GM23338 (cell line): ENCODE measurements around the gene PKM. TPM values are rescaled to one million over a fixed set of nuclear protein-coding genes. Genes with fewer than 3 reads are reported as not detected.

Source experiments
- ATAC-seq: fragments of 200-7000 bp; cut with Tn5 transposase; 3 replicates; pipeline ENCODE4 v1.9.1; 2020
- DNase-seq: peaks from one replicate; pipeline ENCODE4 v3.0.0-alpha.2; 2015; ENCODE audit warnings: low spot score
- H2AFZ ChIP-seq: fragments of 200-600 bp; sonication (generic); 2 replicates; pipeline ENCODE4 v1.8.0; 2016; ENCODE audit warnings: antibody characterized with exemption, mild to moderate bottlenecking, moderate library complexity
- H3F3A ChIP-seq: fragments of 200-600 bp; sonication (generic); replicated peaks from 2 replicates; pipeline ENCODE4 v1.8.0; 2017; ENCODE audit warnings: antibody characterized with exemption, mixed run types, low read depth
- H3K27ac ChIP-seq: fragments of 200-600 bp; sonication (generic); 2 replicates; pipeline ENCODE4 v1.6.1; 2016; ENCODE audit warnings: low read depth
- H3K27me3 ChIP-seq: fragments of 200-600 bp; sonication (generic); 2 replicates; pipeline ENCODE4 v1.8.0; 2016; ENCODE audit warnings: mild to moderate bottlenecking, mixed run types, moderate library complexity; ENCODE audit not compliant: insufficient read depth
- H3K36me3 ChIP-seq: fragments of 200-600 bp; sonication (generic); 2 replicates; pipeline ENCODE4 v1.8.0; 2016; ENCODE audit warnings: mild to moderate bottlenecking; ENCODE audit not compliant: insufficient read depth
- H3K4me1 ChIP-seq: fragments of 200-600 bp; sonication (generic); 2 replicates; pipeline ENCODE4 v1.8.0; 2016; ENCODE audit warnings: mild to moderate bottlenecking, moderate library complexity; ENCODE audit not compliant: insufficient read depth
- H3K4me2 ChIP-seq: fragments of 200-600 bp; sonication (generic); 2 replicates; pipeline ENCODE4 v1.7.1; 2017; ENCODE audit warnings: mixed run types
- H3K4me3 ChIP-seq: fragments of 200-600 bp; sonication (generic); 2 replicates; pipeline ENCODE4 v1.6.1; 2016; ENCODE audit warnings: mixed run types
- H3K79me2 ChIP-seq: fragments of 200-600 bp; sonication (generic); replicated peaks from 2 replicates; pipeline ENCODE4 v1.8.0; 2017; ENCODE audit warnings: mild to moderate bottlenecking; ENCODE audit not compliant: insufficient read depth
- H3K9me2 ChIP-seq: fragments of 200-600 bp; sonication (generic); 2 replicates; pipeline ENCODE4 v1.8.0; 2017; ENCODE audit not compliant: insufficient read depth
- H4K20me1 ChIP-seq: fragments of 200-600 bp; sonication (generic); replicated peaks from 2 replicates; pipeline ENCODE4 v1.8.0; 2017; ENCODE audit warnings: mild to moderate bottlenecking; ENCODE audit not compliant: insufficient read depth
- H3K27ac Mint-ChIP-seq: 2 replicates; pipeline ENCODE4 v1.8.0; 2020; ENCODE audit warnings: inconsistent platforms, mild to moderate bottlenecking, moderate library complexity, mixed read lengths
- H3K27me3 Mint-ChIP-seq: 3 replicates; pipeline ENCODE4 v1.8.0; 2022; ENCODE audit warnings: low read depth, mild to moderate bottlenecking, moderate library complexity, mixed read lengths, inconsistent platforms; ENCODE audit not compliant: insufficient read depth, poor library complexity
- H3K36me3 Mint-ChIP-seq: 3 replicates; pipeline ENCODE4 v1.8.0; 2021; ENCODE audit warnings: low read depth, mild to moderate bottlenecking, inconsistent platforms, moderate library complexity, mixed read lengths
- H3K4me1 Mint-ChIP-seq: 3 replicates; pipeline ENCODE4 v1.8.0; 2020; ENCODE audit warnings: mild to moderate bottlenecking, inconsistent platforms, mixed read lengths
- H3K4me3 Mint-ChIP-seq: 3 replicates; pipeline ENCODE4 v1.8.0; 2021; ENCODE audit warnings: moderate library complexity, mild to moderate bottlenecking, inconsistent platforms, mixed read lengths
- H3K9me3 Mint-ChIP-seq: 3 replicates; pipeline ENCODE4 v1.8.0; 2020; ENCODE audit warnings: moderate library complexity, mild to moderate bottlenecking, inconsistent platforms, mixed read lengths
- CREB1 ChIP-seq: fragments of 250-450 bp; sonication (Bioruptor Pico); IDR thresholded peaks from 2 replicates; pipeline ENCODE4 v1.5.0; 2020; ENCODE audit warnings: low read depth, mild to moderate bottlenecking, moderate library complexity
- EZH2 ChIP-seq: fragments of 200-600 bp; sonication (generic); IDR thresholded peaks from one replicate; pipeline ENCODE4 v1.8.0; 2017; ENCODE audit warnings: antibody characterized with exemption, mild to moderate bottlenecking, low read depth; ENCODE audit not compliant: unreplicated experiment
- EZH2phosphoT487 ChIP-seq: fragments of 200-600 bp; sonication (generic); IDR thresholded peaks from one replicate; pipeline ENCODE4 v1.8.1; 2018; ENCODE audit warnings: antibody characterized with exemption; ENCODE audit not compliant: unreplicated experiment
- JUNB ChIP-seq: IDR thresholded peaks from one replicate; pipeline ENCODE4 v1.6.1; 2016; ENCODE audit warnings: antibody characterized with exemption; ENCODE audit not compliant: unreplicated experiment
- NANOG ChIP-seq: IDR thresholded peaks from 2 replicates; pipeline ENCODE4 v1.6.1; 2016; ENCODE audit warnings: antibody characterized with exemption, borderline replicate concordance
- POLR2AphosphoS5 ChIP-seq: IDR thresholded peaks from 2 replicates; pipeline ENCODE4 v1.6.1; 2016; ENCODE audit warnings: antibody characterized with exemption, low read depth
- STAT1 ChIP-seq: IDR thresholded peaks from one replicate; pipeline ENCODE4 v1.6.1; 2016; ENCODE audit warnings: antibody characterized with exemption; ENCODE audit not compliant: unreplicated experiment
- ZNF114 ChIP-seq: fragments of 250-450 bp; sonication (Bioruptor Pico); IDR thresholded peaks from 2 replicates; pipeline ENCODE4 v1.5.0; 2020; ENCODE audit warnings: mild to moderate bottlenecking, moderate library complexity
- ZNF331 ChIP-seq: fragments of 250-450 bp; sonication (Bioruptor Pico); IDR thresholded peaks from 2 replicates; pipeline ENCODE4 v1.5.0; 2020; ENCODE audit warnings: low read depth, mild to moderate bottlenecking, moderate library complexity
- polyA plus RNA-seq: library from polyadenylated mRNA; unstranded; fragments of >200 nt; fragmentation: Nextera tagmentation; extraction: Ambion mirVana; gene quantifications from 2 replicates; pipeline ENCODE4 v1.2.1, GENCODE V29; 2016
- total RNA-seq: library from RNA; depleted of rRNA; stranded (reverse); fragments of >200 nt; shearing (Covaris generic); gene quantifications from 2 replicates; pipeline ENCODE4 v1.2.3, GENCODE V29; 2014
- TF ChIP-seq, protein P1 (sequence below), 2 experiments: fragments of 200-600 bp in 1 of 2; sonication (generic) in 1 of 2; conservative IDR thresholded peaks; 2 replicates each; pipeline versions ENCODE4 v1.5.1 to v1.6.1; 2016 to 2017; ENCODE audit warnings: antibody characterized with exemption in 2 of 2, low read depth in 2 of 2, mild to moderate bottlenecking in 2 of 2, moderate library complexity in 1 of 2
- TF ChIP-seq, protein P2 (sequence below): IDR thresholded peaks from one replicate; pipeline ENCODE4 v1.6.1; 2018; ENCODE audit warnings: antibody characterized with exemption; ENCODE audit not compliant: unreplicated experiment
- TF ChIP-seq, protein P3 (sequence below): fragments of 250-450 bp; sonication (Bioruptor Pico); IDR thresholded peaks from 2 replicates; pipeline ENCODE4 v1.5.0; 2020; ENCODE audit warnings: mild to moderate bottlenecking, moderate library complexity
- TF ChIP-seq, protein P4 (sequence below): IDR thresholded peaks from 2 replicates; pipeline ENCODE4 v1.6.1; 2016; ENCODE audit warnings: antibody characterized with exemption

Gene PKM
- total and polyA plus RNA-seq, 2 experiments from 2014 or later: 432 to 1,137 TPM

DNA sequence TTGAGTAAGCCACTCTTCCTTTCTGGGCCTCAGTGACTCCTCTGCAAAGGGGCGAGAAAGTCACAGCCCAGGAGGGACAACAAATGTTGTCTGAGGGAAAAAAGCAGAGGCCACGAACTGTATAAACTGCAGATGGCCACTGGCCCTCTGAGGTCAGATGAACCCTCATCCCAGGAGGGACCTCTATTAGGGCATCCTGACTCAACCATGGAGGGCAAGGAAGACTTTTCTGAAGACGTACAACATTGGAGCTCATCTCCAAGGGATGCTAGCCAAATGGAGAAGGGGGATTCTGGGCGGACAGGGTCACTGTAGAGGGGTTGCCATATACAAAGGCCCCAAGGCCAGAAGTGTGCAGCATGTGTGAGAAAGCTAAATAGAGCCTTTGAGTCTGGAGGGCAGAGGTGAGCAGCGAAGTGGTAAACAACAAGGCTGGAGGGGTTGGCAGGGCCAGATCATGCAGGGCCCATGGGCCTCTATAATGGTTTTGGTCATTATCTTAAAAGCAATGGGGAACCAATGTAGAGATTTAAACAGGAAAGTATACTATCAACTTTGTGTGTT is 50.1 kb downstream of the PKM start:
- 0 out of 2 replicates have a peak, but pooled peaks cover 7% of the 10 kb centered on the region for H3F3A ChIP-seq
- no peaks in the 10 kb centered on the region for H3K9me2 ChIP-seq
- peaks cover 17% of the 10 kb centered on the region for H3K27me3 Mint-ChIP-seq
- no peak overlapping the region for H3K27ac ChIP-seq
- H3K36me3 Mint-ChIP-seq: no peaks in the 10 kb centered on the region
- ATAC-seq: no peak
- DNase-seq: no peak
- H3K4me3 Mint-ChIP-seq: no peak overlapping the region
- H3K27ac Mint-ChIP-seq: no peak overlapping the region
- no peak overlapping the region for H3K4me3 ChIP-seq
- no peaks in the 10 kb centered on the region for H4K20me1 ChIP-seq
- H3K4me1 Mint-ChIP-seq: peaks cover 21% of the 10 kb centered on the region
- H3K9me3 Mint-ChIP-seq: no peaks in the 10 kb centered on the region; the same call in 2 of the 3 replicates
- no peak for TF ChIP-seq EZH2phosphoT487
- TF ChIP-seq, protein P1, sequence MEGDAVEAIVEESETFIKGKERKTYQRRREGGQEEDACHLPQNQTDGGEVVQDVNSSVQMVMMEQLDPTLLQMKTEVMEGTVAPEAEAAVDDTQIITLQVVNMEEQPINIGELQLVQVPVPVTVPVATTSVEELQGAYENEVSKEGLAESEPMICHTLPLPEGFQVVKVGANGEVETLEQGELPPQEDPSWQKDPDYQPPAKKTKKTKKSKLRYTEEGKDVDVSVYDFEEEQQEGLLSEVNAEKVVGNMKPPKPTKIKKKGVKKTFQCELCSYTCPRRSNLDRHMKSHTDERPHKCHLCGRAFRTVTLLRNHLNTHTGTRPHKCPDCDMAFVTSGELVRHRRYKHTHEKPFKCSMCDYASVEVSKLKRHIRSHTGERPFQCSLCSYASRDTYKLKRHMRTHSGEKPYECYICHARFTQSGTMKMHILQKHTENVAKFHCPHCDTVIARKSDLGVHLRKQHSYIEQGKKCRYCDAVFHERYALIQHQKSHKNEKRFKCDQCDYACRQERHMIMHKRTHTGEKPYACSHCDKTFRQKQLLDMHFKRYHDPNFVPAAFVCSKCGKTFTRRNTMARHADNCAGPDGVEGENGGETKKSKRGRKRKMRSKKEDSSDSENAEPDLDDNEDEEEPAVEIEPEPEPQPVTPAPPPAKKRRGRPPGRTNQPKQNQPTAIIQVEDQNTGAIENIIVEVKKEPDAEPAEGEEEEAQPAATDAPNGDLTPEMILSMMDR (conservative IDR thresholded peaks at IDR 0.05; ENCODE audit: low read depth in 2 of 2): no peak
- TF ChIP-seq POLR2AphosphoS5: no peak
- TF ChIP-seq, protein P2, sequence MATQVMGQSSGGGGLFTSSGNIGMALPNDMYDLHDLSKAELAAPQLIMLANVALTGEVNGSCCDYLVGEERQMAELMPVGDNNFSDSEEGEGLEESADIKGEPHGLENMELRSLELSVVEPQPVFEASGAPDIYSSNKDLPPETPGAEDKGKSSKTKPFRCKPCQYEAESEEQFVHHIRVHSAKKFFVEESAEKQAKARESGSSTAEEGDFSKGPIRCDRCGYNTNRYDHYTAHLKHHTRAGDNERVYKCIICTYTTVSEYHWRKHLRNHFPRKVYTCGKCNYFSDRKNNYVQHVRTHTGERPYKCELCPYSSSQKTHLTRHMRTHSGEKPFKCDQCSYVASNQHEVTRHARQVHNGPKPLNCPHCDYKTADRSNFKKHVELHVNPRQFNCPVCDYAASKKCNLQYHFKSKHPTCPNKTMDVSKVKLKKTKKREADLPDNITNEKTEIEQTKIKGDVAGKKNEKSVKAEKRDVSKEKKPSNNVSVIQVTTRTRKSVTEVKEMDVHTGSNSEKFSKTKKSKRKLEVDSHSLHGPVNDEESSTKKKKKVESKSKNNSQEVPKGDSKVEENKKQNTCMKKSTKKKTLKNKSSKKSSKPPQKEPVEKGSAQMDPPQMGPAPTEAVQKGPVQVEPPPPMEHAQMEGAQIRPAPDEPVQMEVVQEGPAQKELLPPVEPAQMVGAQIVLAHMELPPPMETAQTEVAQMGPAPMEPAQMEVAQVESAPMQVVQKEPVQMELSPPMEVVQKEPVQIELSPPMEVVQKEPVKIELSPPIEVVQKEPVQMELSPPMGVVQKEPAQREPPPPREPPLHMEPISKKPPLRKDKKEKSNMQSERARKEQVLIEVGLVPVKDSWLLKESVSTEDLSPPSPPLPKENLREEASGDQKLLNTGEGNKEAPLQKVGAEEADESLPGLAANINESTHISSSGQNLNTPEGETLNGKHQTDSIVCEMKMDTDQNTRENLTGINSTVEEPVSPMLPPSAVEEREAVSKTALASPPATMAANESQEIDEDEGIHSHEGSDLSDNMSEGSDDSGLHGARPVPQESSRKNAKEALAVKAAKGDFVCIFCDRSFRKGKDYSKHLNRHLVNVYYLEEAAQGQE: no peak
- TF ChIP-seq STAT1: no peak
- TF ChIP-seq EZH2: no peak
- TF ChIP-seq ZNF331 (CRISPR knock-in tag): no peak
- TF ChIP-seq, protein P3, sequence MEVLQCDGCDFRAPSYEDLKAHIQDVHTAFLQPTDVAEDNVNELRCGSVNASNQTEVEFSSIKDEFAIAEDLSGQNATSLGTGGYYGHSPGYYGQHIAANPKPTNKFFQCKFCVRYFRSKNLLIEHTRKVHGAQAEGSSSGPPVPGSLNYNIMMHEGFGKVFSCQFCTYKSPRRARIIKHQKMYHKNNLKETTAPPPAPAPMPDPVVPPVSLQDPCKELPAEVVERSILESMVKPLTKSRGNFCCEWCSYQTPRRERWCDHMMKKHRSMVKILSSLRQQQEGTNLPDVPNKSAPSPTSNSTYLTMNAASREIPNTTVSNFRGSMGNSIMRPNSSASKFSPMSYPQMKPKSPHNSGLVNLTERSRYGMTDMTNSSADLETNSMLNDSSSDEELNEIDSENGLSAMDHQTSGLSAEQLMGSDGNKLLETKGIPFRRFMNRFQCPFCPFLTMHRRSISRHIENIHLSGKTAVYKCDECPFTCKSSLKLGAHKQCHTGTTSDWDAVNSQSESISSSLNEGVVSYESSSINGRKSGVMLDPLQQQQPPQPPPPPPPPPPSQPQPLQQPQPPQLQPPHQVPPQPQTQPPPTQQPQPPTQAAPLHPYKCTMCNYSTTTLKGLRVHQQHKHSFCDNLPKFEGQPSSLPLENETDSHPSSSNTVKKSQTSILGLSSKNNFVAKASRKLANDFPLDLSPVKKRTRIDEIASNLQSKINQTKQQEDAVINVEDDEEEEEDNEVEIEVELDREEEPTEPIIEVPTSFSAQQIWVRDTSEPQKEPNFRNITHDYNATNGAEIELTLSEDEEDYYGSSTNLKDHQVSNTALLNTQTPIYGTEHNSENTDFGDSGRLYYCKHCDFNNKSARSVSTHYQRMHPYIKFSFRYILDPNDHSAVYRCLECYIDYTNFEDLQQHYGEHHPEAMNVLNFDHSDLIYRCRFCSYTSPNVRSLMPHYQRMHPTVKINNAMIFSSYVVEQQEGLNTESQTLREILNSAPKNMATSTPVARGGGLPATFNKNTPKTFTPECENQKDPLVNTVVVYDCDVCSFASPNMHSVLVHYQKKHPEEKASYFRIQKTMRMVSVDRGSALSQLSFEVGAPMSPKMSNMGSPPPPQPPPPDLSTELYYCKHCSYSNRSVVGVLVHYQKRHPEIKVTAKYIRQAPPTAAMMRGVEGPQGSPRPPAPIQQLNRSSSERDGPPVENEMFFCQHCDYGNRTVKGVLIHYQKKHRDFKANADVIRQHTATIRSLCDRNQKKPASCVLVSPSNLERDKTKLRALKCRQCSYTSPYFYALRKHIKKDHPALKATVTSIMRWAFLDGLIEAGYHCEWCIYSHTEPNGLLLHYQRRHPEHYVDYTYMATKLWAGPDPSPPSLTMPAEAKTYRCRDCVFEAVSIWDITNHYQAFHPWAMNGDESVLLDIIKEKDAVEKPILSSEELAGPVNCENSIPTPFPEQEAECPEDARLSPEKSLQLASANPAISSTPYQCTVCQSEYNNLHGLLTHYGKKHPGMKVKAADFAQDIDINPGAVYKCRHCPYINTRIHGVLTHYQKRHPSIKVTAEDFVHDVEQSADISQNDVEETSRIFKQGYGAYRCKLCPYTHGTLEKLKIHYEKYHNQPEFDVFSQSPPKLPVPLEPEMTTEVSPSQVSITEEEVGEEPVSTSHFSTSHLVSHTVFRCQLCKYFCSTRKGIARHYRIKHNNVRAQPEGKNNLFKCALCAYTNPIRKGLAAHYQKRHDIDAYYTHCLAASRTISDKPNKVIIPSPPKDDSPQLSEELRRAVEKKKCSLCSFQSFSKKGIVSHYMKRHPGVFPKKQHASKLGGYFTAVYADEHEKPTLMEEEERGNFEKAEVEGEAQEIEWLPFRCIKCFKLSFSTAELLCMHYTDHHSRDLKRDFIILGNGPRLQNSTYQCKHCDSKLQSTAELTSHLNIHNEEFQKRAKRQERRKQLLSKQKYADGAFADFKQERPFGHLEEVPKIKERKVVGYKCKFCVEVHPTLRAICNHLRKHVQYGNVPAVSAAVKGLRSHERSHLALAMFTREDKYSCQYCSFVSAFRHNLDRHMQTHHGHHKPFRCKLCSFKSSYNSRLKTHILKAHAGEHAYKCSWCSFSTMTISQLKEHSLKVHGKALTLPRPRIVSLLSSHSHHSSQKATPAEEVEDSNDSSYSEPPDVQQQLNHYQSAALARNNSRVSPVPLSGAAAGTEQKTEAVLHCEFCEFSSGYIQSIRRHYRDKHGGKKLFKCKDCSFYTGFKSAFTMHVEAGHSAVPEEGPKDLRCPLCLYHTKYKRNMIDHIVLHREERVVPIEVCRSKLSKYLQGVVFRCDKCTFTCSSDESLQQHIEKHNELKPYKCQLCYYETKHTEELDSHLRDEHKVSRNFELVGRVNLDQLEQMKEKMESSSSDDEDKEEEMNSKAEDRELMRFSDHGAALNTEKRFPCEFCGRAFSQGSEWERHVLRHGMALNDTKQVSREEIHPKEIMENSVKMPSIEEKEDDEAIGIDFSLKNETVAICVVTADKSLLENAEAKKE (CRISPR knock-in tag): no peak
- TF ChIP-seq, protein P4, sequence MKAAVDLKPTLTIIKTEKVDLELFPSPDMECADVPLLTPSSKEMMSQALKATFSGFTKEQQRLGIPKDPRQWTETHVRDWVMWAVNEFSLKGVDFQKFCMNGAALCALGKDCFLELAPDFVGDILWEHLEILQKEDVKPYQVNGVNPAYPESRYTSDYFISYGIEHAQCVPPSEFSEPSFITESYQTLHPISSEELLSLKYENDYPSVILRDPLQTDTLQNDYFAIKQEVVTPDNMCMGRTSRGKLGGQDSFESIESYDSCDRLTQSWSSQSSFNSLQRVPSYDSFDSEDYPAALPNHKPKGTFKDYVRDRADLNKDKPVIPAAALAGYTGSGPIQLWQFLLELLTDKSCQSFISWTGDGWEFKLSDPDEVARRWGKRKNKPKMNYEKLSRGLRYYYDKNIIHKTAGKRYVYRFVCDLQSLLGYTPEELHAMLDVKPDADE: no peak
- TF ChIP-seq ZNF114: no peak
- TF ChIP-seq CREB1 (CRISPR knock-in tag): no peak
- TF ChIP-seq NANOG: no peak
- TF ChIP-seq JUNB: no peak
- peaks cover 17% of the 10 kb centered on the region; the same call in 1 of the 2 replicates for H3K27me3 ChIP-seq
- no peak overlapping the region for H3K4me2 ChIP-seq
- H3K36me3 ChIP-seq: no peaks in the 10 kb centered on the region
- H2AFZ ChIP-seq: no peak overlapping the region
- H3K79me2 ChIP-seq: no peaks in the 10 kb centered on the region
- peaks cover 4% of the 10 kb centered on the region for H3K4me1 ChIP-seq
